MM.1S (cell line): ENCODE data around the gene IQCK.

ENCODE experiments used
- DNase-seq: peaks from one replicate; pipeline ENCODE4 v3.0.0-alpha.2; 2015
- H2AFZ ChIP-seq: fragments of 300-600 bp; sonication (generic); 2 replicates; pipeline ENCODE4 v1.6.0; 2016; ENCODE audit warnings: antibody characterized with exemption, low read length
- H3F3A ChIP-seq: fragments of 300-600 bp; sonication (generic); 2 replicates; pipeline ENCODE4 v1.6.1; 2016; ENCODE audit warnings: mild to moderate bottlenecking, antibody characterized with exemption, low read length, moderate library complexity, mixed read lengths; ENCODE audit not compliant: insufficient read depth
- H3K27ac ChIP-seq: fragments of 300-600 bp; sonication (generic); 2 replicates; pipeline ENCODE4 v1.5.1; 2016; ENCODE audit warnings: mild to moderate bottlenecking, low read length
- H3K27me3 ChIP-seq: fragments of 300-600 bp; sonication (generic); replicated peaks from 2 replicates; pipeline ENCODE4 v1.6.0; 2016; ENCODE audit warnings: low read length; ENCODE audit not compliant: insufficient read depth
- H3K36me3 ChIP-seq: fragments of 300-600 bp; sonication (generic); replicated peaks from 2 replicates; pipeline ENCODE4 v1.6.1; 2016; ENCODE audit warnings: mild to moderate bottlenecking, low read length, mixed read lengths; ENCODE audit not compliant: insufficient read depth
- H3K4me1 ChIP-seq: fragments of 300-600 bp; sonication (generic); 2 replicates; pipeline ENCODE4 v1.6.1; 2016; ENCODE audit warnings: low read length, mixed read lengths
- H3K4me2 ChIP-seq: fragments of 300-600 bp; sonication (generic); 2 replicates; pipeline ENCODE4 v1.6.0; 2016; ENCODE audit warnings: low read depth, low read length
- H3K4me3 ChIP-seq: fragments of 300-600 bp; sonication (generic); 2 replicates; pipeline ENCODE4 v1.5.1; 2016; ENCODE audit warnings: low read length, mixed read lengths
- H3K79me2 ChIP-seq: fragments of 300-600 bp; sonication (generic); 2 replicates; pipeline ENCODE4 v1.6.1; 2016; ENCODE audit warnings: mixed run types, low read length, mixed read lengths
- H3K9ac ChIP-seq: fragments of 300-600 bp; sonication (generic); 2 replicates; pipeline ENCODE4 v1.6.1; 2016; ENCODE audit warnings: low read length, mixed read lengths
- H3K9me2 ChIP-seq: fragments of 300-600 bp; sonication (generic); replicated peaks from 2 replicates; pipeline ENCODE4 v1.6.1; 2016; ENCODE audit warnings: mild to moderate bottlenecking, low read length, mixed read lengths; ENCODE audit not compliant: insufficient read depth
- H3K9me3 ChIP-seq: fragments of 300-600 bp; sonication (generic); replicated peaks from 2 replicates; pipeline ENCODE4 v1.6.1; 2016; ENCODE audit warnings: mild to moderate bottlenecking, low read length, mixed read lengths; ENCODE audit not compliant: insufficient read depth
- H4K20me1 ChIP-seq: fragments of 300-600 bp; sonication (generic); 2 replicates; pipeline ENCODE4 v1.6.1; 2016; ENCODE audit warnings: mild to moderate bottlenecking, low read length, moderate library complexity, mixed read lengths; ENCODE audit not compliant: insufficient read depth
- EZH2 ChIP-seq: fragments of 300-600 bp; sonication (generic); optimal IDR thresholded peaks from 2 replicates; pipeline ENCODE3; 2017; ENCODE audit warnings: low read depth, mild to moderate bottlenecking, antibody characterized with exemption, low read length, mixed read lengths
- EZH2phosphoT487 ChIP-seq: fragments of 300-600 bp; sonication (generic); IDR thresholded peaks from 2 replicates; pipeline ENCODE4 v1.6.1; 2018; ENCODE audit warnings: antibody characterized with exemption, low read length
- TF ChIP-seq, protein P1 (sequence below): fragments of 300-600 bp; sonication (generic); IDR thresholded peaks from 2 replicates; pipeline ENCODE4 v1.5.1; 2016; ENCODE audit warnings: antibody characterized with exemption, low read length, mixed read lengths

IQCK gene

DNA sequence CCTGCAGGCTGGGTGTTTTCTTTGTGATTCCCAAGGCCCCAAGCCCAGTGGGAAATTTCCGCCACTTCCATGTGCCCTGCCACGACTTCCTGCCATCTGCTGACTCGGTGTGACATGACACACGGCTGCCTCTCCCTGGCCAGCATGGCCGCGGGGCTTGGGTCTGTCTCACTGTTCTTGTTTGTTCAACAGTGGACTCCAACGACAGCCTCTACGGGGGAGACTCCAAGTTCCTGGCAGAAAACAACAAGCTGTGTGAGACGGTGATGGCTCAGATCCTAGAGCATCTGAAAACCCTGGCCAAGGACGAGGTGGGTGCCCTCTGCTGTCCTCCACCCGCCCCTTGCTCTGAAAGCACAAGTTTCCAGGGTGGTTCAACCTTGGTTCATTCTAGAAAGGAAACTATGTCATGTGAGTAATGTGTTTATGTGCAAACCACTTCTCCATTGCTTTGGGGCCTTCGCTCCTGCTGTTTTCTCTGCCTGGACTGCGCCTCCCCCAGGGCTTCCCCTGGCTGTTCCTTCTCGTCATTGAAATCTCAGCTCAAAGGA lies 26.8 kb upstream of the IQCK start:
- no peaks in the 10 kb centered on the region for H3K79me2 ChIP-seq
- no peaks in the 10 kb centered on the region for H3F3A ChIP-seq
- H3K4me3 ChIP-seq = no peak overlapping the region
- no peak overlapping the region for H3K4me2 ChIP-seq
- DNase-seq = no peak
- H2AFZ ChIP-seq = no peak overlapping the region
- H3K36me3 ChIP-seq = no peaks in the 10 kb centered on the region
- no peaks in the 10 kb centered on the region for H3K9me3 ChIP-seq
- H3K4me1 ChIP-seq = 0 out of 2 replicates have a peak, but pooled peaks cover 4% of the 10 kb centered on the region
- no peaks in the 10 kb centered on the region for H4K20me1 ChIP-seq
- H3K9me2 ChIP-seq = no peaks in the 10 kb centered on the region
- TF ChIP-seq, protein P1, sequence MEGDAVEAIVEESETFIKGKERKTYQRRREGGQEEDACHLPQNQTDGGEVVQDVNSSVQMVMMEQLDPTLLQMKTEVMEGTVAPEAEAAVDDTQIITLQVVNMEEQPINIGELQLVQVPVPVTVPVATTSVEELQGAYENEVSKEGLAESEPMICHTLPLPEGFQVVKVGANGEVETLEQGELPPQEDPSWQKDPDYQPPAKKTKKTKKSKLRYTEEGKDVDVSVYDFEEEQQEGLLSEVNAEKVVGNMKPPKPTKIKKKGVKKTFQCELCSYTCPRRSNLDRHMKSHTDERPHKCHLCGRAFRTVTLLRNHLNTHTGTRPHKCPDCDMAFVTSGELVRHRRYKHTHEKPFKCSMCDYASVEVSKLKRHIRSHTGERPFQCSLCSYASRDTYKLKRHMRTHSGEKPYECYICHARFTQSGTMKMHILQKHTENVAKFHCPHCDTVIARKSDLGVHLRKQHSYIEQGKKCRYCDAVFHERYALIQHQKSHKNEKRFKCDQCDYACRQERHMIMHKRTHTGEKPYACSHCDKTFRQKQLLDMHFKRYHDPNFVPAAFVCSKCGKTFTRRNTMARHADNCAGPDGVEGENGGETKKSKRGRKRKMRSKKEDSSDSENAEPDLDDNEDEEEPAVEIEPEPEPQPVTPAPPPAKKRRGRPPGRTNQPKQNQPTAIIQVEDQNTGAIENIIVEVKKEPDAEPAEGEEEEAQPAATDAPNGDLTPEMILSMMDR = no peak
- no peak for TF ChIP-seq EZH2phosphoT487
- TF ChIP-seq EZH2 = no peak
- H3K27ac ChIP-seq = no peak overlapping the region
- H3K27me3 ChIP-seq = no peaks in the 10 kb centered on the region
- H3K9ac ChIP-seq = no peak overlapping the region

DNA sequence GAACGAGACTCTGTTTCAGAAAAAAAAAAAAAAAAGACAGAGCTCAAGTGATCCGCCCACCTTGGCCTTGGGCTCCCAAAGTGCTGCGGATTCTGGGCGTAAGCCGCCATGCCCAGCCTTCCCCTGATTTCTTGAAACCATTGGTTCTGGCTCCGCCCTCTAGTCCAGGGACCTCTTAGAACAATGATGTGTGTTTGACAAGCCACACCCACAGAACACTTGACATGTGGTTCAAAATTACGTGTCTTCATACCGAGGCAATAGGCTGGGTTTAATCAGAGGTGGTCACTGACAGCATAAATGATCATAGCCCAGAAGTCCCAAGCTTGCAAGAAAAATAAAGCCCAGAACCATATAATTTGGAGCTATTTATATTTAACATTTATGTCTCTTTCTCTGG lies 23.1 kb upstream of the IQCK start:
- no peak overlapping the region for H3K4me2 ChIP-seq
- no peaks in the 10 kb centered on the region for H4K20me1 ChIP-seq
- H3K9me2 ChIP-seq = no peaks in the 10 kb centered on the region
- H3K27ac ChIP-seq = no peak overlapping the region
- DNase-seq = no peak
- no peak overlapping the region for H3K4me3 ChIP-seq
- no peaks in the 10 kb centered on the region for H3K9me3 ChIP-seq
- H3K27me3 ChIP-seq = no peaks in the 10 kb centered on the region
- H3K79me2 ChIP-seq = no peaks in the 10 kb centered on the region
- no peaks in the 10 kb centered on the region for H3K4me1 ChIP-seq
- H3K9ac ChIP-seq = no peak overlapping the region
- no peaks in the 10 kb centered on the region for H3F3A ChIP-seq
- no peaks in the 10 kb centered on the region for H3K36me3 ChIP-seq
- H2AFZ ChIP-seq = no peak overlapping the region
- TF ChIP-seq EZH2 (no peak), EZH2phosphoT487 (no peak)
- TF ChIP-seq, protein P1 = no peak

DNA sequence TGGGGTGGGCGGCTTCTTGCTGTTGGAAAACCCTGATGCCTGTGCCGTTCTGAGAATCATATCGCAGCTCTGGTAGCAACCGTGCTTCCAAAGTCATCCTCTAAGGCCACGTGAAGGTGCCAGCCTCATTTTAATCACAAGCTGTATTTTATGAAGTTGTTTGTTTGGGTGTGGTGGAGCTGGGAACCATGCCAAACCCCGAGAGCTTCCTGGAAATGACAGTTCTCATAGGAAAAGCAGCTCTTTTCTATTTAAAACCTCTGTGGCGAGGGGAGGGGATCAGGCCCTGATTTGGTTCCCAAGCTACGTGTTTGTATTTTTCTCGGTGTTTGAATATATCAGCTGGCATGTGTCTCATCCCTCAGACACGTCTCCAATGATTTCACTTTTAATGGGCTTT lies 21.7 kb upstream of the IQCK start:
- Histone ChIP-seq H3F3A (no peaks in the 10 kb centered on the region), H3K9me3 (no peaks in the 10 kb centered on the region), H3K4me3 (no peak overlapping the region), H3K4me2 (no peak overlapping the region), H3K9ac (no peak overlapping the region), H3K4me1 (no peaks in the 10 kb centered on the region), H3K27me3 (no peaks in the 10 kb centered on the region), H3K79me2 (no peaks in the 10 kb centered on the region), H3K27ac (no peak overlapping the region), H3K9me2 (no peaks in the 10 kb centered on the region), H4K20me1 (no peaks in the 10 kb centered on the region), H3K36me3 (no peaks in the 10 kb centered on the region), H2AFZ (no peak overlapping the region)
- TF ChIP-seq, protein P1 = no peak
- TF ChIP-seq EZH2phosphoT487 = no peak
- no peak for DNase-seq
